HG02970 (cell line): ENCODE data around the gene MCFD2.
"Not testable (repeated sequence)": the region's sequence is repeated elsewhere in the genome, so short reads cannot be mapped to it uniquely, and the experiment has no call there.

ENCODE experiments used
- ATAC-seq: cut with Tn5 transposase; IDR thresholded peaks from one replicate; pipeline ENCODE4 v1.9.1; 2021; ENCODE audit warnings: mild to moderate bottlenecking, moderate library complexity, moderate number of reproducible peaks; ENCODE audit not compliant: unreplicated experiment, low FRiP score

MCFD2 gene

GRCh38 chr2:46875962-46876689 lies 39.5 kb downstream of the MCFD2 start:
- ATAC-seq: not testable (repeated sequence)

GRCh38 chr2:46875226-46875899 lies 40.2 kb downstream of the MCFD2 start:
- ATAC-seq: no peak

- no peak for ATAC-seq
Observed at GRCh38 chr2:46874236-46874929, 41.2 kb downstream of the MCFD2 start.

GRCh38 chr2:46873604-46874068 lies 42.0 kb downstream of the MCFD2 start:
- no peak for ATAC-seq

- no peak for ATAC-seq
Observed at GRCh38 chr2:46872902-46873603, 42.6 kb downstream of the MCFD2 start.

GRCh38 chr2:46871976-46872381 lies 43.6 kb downstream of the MCFD2 start:
- ATAC-seq: no peak

GRCh38 chr2:46870051-46870839 lies 45.4 kb downstream of the MCFD2 start:
- no peak for ATAC-seq

GRCh38 chr2:46869621-46870020 lies 46.0 kb downstream of the MCFD2 start:
- no peak for ATAC-seq

- no peak for ATAC-seq
Observed at GRCh38 chr2:46866770-46867246, 48.8 kb downstream of the MCFD2 start.

GRCh38 chr2:46865181-46865970 lies 50.2 kb downstream of the MCFD2 start:
- ATAC-seq: no peak

- no peak for ATAC-seq
Observed at GRCh38 chr2:46863882-46864281, 51.7 kb downstream of the MCFD2 start.

GRCh38 chr2:46862514-46862913 lies 53.1 kb downstream of the MCFD2 start:
- ATAC-seq: no peak

GRCh38 chr2:46861916-46862315 lies 53.7 kb downstream of the MCFD2 start:
- ATAC-seq: no peak

GRCh38 chr2:46859482-46859881 lies 56.1 kb downstream of the MCFD2 start:
- no peak for ATAC-seq

GRCh38 chr2:46858702-46859090 lies 56.9 kb downstream of the MCFD2 start:
- ATAC-seq: no peak

- no peak for ATAC-seq
Observed at GRCh38 chr2:46857871-46858701, 57.5 kb downstream of the MCFD2 start.

GRCh38 chr2:46856336-46856735 lies 59.3 kb downstream of the MCFD2 start:
- ATAC-seq: no peak

- no peak for ATAC-seq
Observed at GRCh38 chr2:46855805-46856204, 59.8 kb downstream of the MCFD2 start.
